K562 (cell line): ENCODE measurements around the gene RAP1GAP2. TPM values are rescaled to one million over a fixed set of nuclear protein-coding genes. Genes with fewer than 3 reads are reported as not detected.

Experiments used
- ATAC-seq: fragments of 200-7000 bp; cut with Tn5 transposase; 3 replicates; pipeline ENCODE4 v1.9.1; 2020; ENCODE audit warnings: moderate library complexity
- BruUV-seq: library from RNA; stranded (reverse); fragments of 400-500 nt; replicated peaks from 2 replicates; lab custom pipeline; 2021; lab: Mats Ljungman, UMichigan
- CTCF ChIA-PET: fragments of 300-600 bp; formaldehyde crosslinking; extraction: SDS; loops from one replicate; lab custom pipeline; 2021; ENCODE audit warnings: low intra/inter-chr PET ratio; lab: Yijun Ruan, JAX
- POLR2A ChIA-PET: fragments of 300-600, 350-650 bp; sonication (Branson Sonifier 250); formaldehyde crosslinking; extraction: SDS; loops from one replicate; lab custom pipeline; 2021; ENCODE audit warnings: antibody characterized with exemption, inconsistent platforms; lab: Yijun Ruan, JAX
- DNase-seq, 4 experiments: peaks; one replicate each; pipeline versions ENCODE4 v3.0.0 to v3.0.0-alpha.2; 2011 to 2018; ENCODE audit warnings: low spot score in 3 of 4, mixed read lengths in 3 of 4; ENCODE audit errors: extremely low read depth in 1 of 4
- FAIRE-seq: peaks from 2 replicates; lab custom pipeline; 2011; peaks lifted over from hg19 to GRCh38; lab: Jason Lieb, UNC
- H2AFZ ChIP-seq: 2 replicates; pipeline ENCODE4 v1.6.0; 2011; ENCODE audit warnings: low read depth, low read length, control low read depth, inconsistent platforms
- H3K27ac ChIP-seq: fragments of 200-600 bp; 3 replicates; pipeline ENCODE4 v1.8.0; 2011; ENCODE audit warnings: low read depth, mild to moderate bottlenecking, control low read depth, inconsistent platforms, low read length, moderate library complexity, mixed read lengths; ENCODE audit errors: extremely low read depth
- H3K27me3 ChIP-seq, 2 experiments: fragments of 300-600 bp in 1 of 2; 2 replicates in 1 of 2; 3 replicates in 1 of 2; pipeline versions ENCODE4 v1.6.0 to v1.8.0; 2011; ENCODE audit warnings: inconsistent platforms in 2 of 2, low read length in 2 of 2, mild to moderate bottlenecking in 1 of 2, mixed read lengths in 1 of 2, moderate library complexity in 1 of 2; ENCODE audit not compliant: control insufficient read depth in 2 of 2, insufficient read depth in 2 of 2
- H3K36me3 ChIP-seq: fragments of 300-600 bp; 3 replicates; pipeline ENCODE4 v1.8.0; 2011; ENCODE audit warnings: mild to moderate bottlenecking, low read length, inconsistent platforms; ENCODE audit not compliant: control insufficient read depth, insufficient read depth
- H3K4me1 ChIP-seq, 2 experiments: fragments of 200-600 bp in 1 of 2; replicated peaks in 1 of 2; 2 replicates in 1 of 2; 3 replicates in 1 of 2; pipeline versions ENCODE4 v1.5.1 to v1.8.0; 2011; ENCODE audit warnings: inconsistent platforms in 2 of 2, low read length in 2 of 2, mild to moderate bottlenecking in 1 of 2, mixed read lengths in 1 of 2, moderate library complexity in 1 of 2; ENCODE audit not compliant: control insufficient read depth in 2 of 2, insufficient read depth in 2 of 2
- H3K4me2 ChIP-seq: 2 replicates; pipeline ENCODE4 v1.6.1; 2011; ENCODE audit warnings: low read length, control low read depth, inconsistent platforms, mixed read lengths; ENCODE audit not compliant: insufficient read depth
- H3K4me3 ChIP-seq: fragments of 200-600 bp; sonication (generic), shearing (Covaris generic); 2 replicates; pipeline ENCODE4 v1.5.1; 2016; ENCODE audit warnings: control low read depth, inconsistent platforms
- H3K79me2 ChIP-seq: fragments of 200-600 bp; 3 replicates; pipeline ENCODE4 v1.8.0; 2011; ENCODE audit warnings: low read length, inconsistent platforms; ENCODE audit not compliant: control insufficient read depth, insufficient read depth
- H3K9ac ChIP-seq, 2 experiments: 2 replicates each; pipeline versions ENCODE4 v1.6.0 to v1.6.1; 2011; ENCODE audit warnings: low read depth in 2 of 2, low read length in 2 of 2, control low read depth in 1 of 2, inconsistent platforms in 1 of 2, mild to moderate bottlenecking in 1 of 2, mixed read lengths in 1 of 2; ENCODE audit not compliant: insufficient read depth in 1 of 2
- H3K9me1 ChIP-seq: one replicate; pipeline ENCODE4 v1.6.0; 2011; ENCODE audit warnings: inconsistent platforms, mild to moderate bottlenecking, low read length, moderate library complexity; ENCODE audit not compliant: control insufficient read depth, insufficient read depth
- H3K9me3 ChIP-seq: replicated peaks from 2 replicates; pipeline ENCODE4 v1.5.1; 2011; ENCODE audit warnings: low read depth, low read length, inconsistent platforms; ENCODE audit not compliant: control insufficient read depth, insufficient read depth
- H4K20me1 ChIP-seq: replicated peaks from 2 replicates; pipeline ENCODE4 v1.6.1; 2011; ENCODE audit warnings: low read length, inconsistent platforms, mixed read lengths; ENCODE audit not compliant: control insufficient read depth, insufficient read depth
- E2F6 ChIP-seq, 2 experiments: IDR thresholded peaks; 2 replicates each; pipeline ENCODE4 v1.6.1; 2011; ENCODE audit warnings: borderline replicate concordance in 1 of 2, control low read depth in 1 of 2, low read depth in 1 of 2, low read length in 1 of 2, mild to moderate bottlenecking in 1 of 2, mixed read lengths in 1 of 2, moderate library complexity in 1 of 2; ENCODE audit not compliant: insufficient read depth in 1 of 2, insufficient read length in 1 of 2, poor library complexity in 1 of 2, severe bottlenecking in 1 of 2; ENCODE audit errors: extremely low read depth in 1 of 2
- HOMEZ ChIP-seq: fragments of 250-450 bp; sonication (Bioruptor Pico); IDR thresholded peaks from 2 replicates; pipeline ENCODE4 v1.4.0; 2020; ENCODE audit warnings: mild to moderate bottlenecking, moderate library complexity
- MXD1 ChIP-seq: fragments of 250-450 bp; sonication (Bioruptor Pico); IDR thresholded peaks from 2 replicates; pipeline ENCODE4 v1.8.0; 2021; ENCODE audit warnings: borderline replicate concordance, mild to moderate bottlenecking, moderate library complexity; ENCODE audit not compliant: poor library complexity, severe bottlenecking
- PURB ChIP-seq: sonication (generic); formaldehyde crosslinking; IDR thresholded peaks from 2 replicates; pipeline ENCODE4 v1.9.0; 2021; ENCODE audit warnings: low read depth, mild to moderate bottlenecking, missing genetic modification reagents
- TARDBP ChIP-seq: fragments of 450-650 bp; IDR thresholded peaks from 2 replicates; pipeline ENCODE4 v1.6.1; 2016
- TCF3 ChIP-seq: sonication (generic); formaldehyde crosslinking; IDR thresholded peaks from 2 replicates; pipeline ENCODE4 v1.4.0; 2020; ENCODE audit warnings: mild to moderate bottlenecking, missing genetic modification reagents
- ZNF134 ChIP-seq: fragments of 250-450 bp; sonication (Bioruptor Pico); conservative IDR thresholded peaks from 2 replicates; pipeline ENCODE4 v1.4.0; 2020
- ZNF586 ChIP-seq: fragments of 450-650 bp; formaldehyde crosslinking; conservative IDR thresholded peaks from 2 replicates; pipeline ENCODE4 v1.4.0; 2020; ENCODE audit warnings: mild to moderate bottlenecking, moderate library complexity
- WGBS: fragments of 100-300 bp; shearing (Covaris generic); methylation state at CpG from one replicate; pipeline ENCODE4 v1.1.6; 2016; ENCODE audit warnings: low coverage, mixed read lengths; ENCODE audit not compliant: insufficient coverage; ENCODE audit errors: missing lambda C conversion rate; 5-methylcytosine and 5-hydroxymethylcytosine counted together
- in situ Hi-C: fragments of 300-500 bp; cut with MboI; formaldehyde crosslinking; loops from 4 replicates; pipeline ENCODE4 v1.15.0; 2018; ENCODE audit warnings: inconsistent platforms, mixed read lengths
- intact Hi-C: fragments of 100-400 bp; cut with micrococcal nuclease; formaldehyde crosslinking; loops from 2 replicates; pipeline ENCODE4 v1.14.2; 2022
- polyA plus RNA-seq, 8 experiments: library from polyadenylated mRNA; depleted of rRNA in 4 of 8; stranded (reverse) in 5 of 8; unstranded in 3 of 8; fragments of >200 nt; fragmentation: Nextera tagmentation in 2 of 8; fragmentation: Illumina TruSeq in 1 of 8; extraction: Ambion mirVana in 2 of 8; extraction: Trizol in 1 of 8; gene quantifications; 2 replicates each; pipeline versions ENCODE4 v1.2.1 to v1.2.3, GENCODE V29; 2011 to 2014; ENCODE audit warnings: inconsistent platforms in 1 of 8, missing spikeins in 1 of 8
- total RNA-seq, 7 experiments: library from RNA; depleted of rRNA in 6 of 7; stranded (reverse); fragments of >200 nt in 6 of 7; fragmentation: Illumina TruSeq in 2 of 7; extraction: Trizol in 2 of 7; gene quantifications; 2 replicates each; pipeline versions ENCODE4 v1.2.1 to v1.2.3, GENCODE V29; 2011 to 2021; ENCODE audit warnings: low replicate concordance in 1 of 7

Gene RAP1GAP2
- total and polyA plus RNA-seq, 9 of the 15 experiments (the other 6 are each of a cell fraction or from before 2014, with no cell fraction given): 0.01 to 1.3 (median 0.42) TPM; not detected in 1

- no peak for TF ChIP-seq E2F6 (IDR thresholded peaks at IDR 0.05; ENCODE audit: borderline replicate concordance in 1 of 2, extremely low read depth in 1 of 2, insufficient read depth in 1 of 2, insufficient read length in 1 of 2, low read depth in 1 of 2, low read length in 1 of 2, poor library complexity in 1 of 2, severe bottlenecking in 1 of 2)
- no peak for TF ChIP-seq ZNF586 (CRISPR knock-in tag)
- TF ChIP-seq HOMEZ: no peak
- TF ChIP-seq ZNF134 (CRISPR knock-in tag): no peak
- TF ChIP-seq TARDBP: no peak
- no peak for TF ChIP-seq PURB (CRISPR knock-in tag)
- TF ChIP-seq MXD1 (CRISPR knock-in tag): no peak
Measured at GRCh38 chr17:2800367-2800766, 4.1 kb downstream of the RAP1GAP2 start (continued).

- Histone ChIP-seq H3K9me1 (no peaks in the 10 kb centered on the region), H3K4me2 (no peak overlapping the region), H3K9me3 (no peaks in the 10 kb centered on the region), H3K4me1 (peaks cover 0 to 4% of the 10 kb centered on the region in 2 experiments; a peak in 1 of 5 replicates), H3K36me3 (no peaks in the 10 kb centered on the region), H3K9ac (no peak overlapping the region), H4K20me1 (no peaks in the 10 kb centered on the region), H3K4me3 (no peak overlapping the region), H3K27me3 (peaks cover 14 to 62% of the 10 kb centered on the region in 2 experiments), H2AFZ (no peak overlapping the region), H3K27ac (no peak overlapping the region), H3K79me2 (no peaks in the 10 kb centered on the region)
- ChIA-PET CTCF (no interaction called here), POLR2A (no interaction called here)
- no peak for ATAC-seq
- no peak for FAIRE-seq
- intact Hi-C loops (no loop called here), in situ Hi-C loops (no loop called here)
- DNase-seq: no peak
- no peak for TF ChIP-seq TCF3 (CRISPR knock-in tag)
- BruUV-seq: no TSS peak
- WGBS: 0% methylated on average over 6 of the region's 6 CpGs
Measured at GRCh38 chr17:2801841-2802240, 5.6 kb downstream of the RAP1GAP2 start.
